GM18526 (cell line): ENCODE results near the gene SMAD3.

Source experiments
- POLR2A ChIP-seq: IDR thresholded peaks from 3 replicates; pipeline ENCODE4 v1.6.1; 2011; ENCODE audit not compliant: insufficient read length; ENCODE audit errors: extremely low read depth

Gene SMAD3

DNA sequence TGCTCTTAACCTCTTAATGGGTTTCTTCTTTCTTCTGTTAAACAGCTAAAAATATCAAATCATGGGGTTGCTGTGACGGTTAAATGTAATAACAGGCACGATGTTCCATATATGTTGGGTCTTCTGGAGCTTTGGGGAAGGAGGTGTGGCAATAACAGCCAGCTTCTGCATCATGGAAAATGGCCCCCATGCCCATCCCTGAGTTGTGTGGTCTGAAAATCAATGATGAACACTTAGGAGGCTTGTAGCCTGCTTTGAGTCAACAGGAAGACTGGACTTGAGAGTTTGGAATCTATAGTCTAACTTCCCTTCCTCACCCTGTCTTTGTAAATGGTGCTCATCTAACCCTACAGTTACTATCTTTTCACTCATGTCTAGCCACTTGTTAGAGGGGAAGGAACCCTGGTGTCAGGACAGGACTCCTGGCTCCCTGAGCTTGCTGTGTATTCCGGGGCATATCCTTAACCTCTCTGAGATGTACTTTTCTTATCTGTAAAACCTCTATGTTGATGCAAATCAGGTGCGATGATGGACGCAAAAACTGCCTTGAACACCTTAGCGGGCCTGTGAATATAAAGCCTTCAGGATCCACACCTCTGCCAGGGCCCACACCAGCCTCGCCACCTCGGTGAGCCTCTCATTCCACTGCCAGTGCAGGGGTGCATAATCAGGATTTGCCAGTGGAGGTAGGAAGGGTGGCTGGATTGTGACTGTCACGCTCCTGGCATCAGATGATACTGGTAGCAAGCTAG is 27.5 kb downstream of the SMAD3 start:
- TF ChIP-seq POLR2A = no peak

DNA sequence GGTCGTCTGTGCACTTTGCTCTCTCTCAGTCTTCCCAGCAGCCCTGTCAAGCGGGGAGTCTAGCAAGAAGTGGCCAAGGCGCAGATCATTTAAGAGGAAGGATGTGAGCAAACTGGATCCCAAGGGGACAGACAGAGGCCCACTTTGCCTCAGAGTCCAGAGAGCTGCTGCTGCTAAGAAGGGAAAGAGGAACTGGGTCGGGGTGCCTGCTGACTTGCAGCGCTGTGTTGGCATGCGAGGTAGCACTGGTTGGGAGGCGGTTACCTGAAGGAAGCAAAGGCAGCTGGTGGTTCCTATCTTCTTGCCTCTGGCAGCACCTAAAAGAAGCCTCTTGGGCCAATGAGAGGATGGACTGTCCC is 28.1 kb downstream of the SMAD3 start:
- no peak for TF ChIP-seq POLR2A

DNA sequence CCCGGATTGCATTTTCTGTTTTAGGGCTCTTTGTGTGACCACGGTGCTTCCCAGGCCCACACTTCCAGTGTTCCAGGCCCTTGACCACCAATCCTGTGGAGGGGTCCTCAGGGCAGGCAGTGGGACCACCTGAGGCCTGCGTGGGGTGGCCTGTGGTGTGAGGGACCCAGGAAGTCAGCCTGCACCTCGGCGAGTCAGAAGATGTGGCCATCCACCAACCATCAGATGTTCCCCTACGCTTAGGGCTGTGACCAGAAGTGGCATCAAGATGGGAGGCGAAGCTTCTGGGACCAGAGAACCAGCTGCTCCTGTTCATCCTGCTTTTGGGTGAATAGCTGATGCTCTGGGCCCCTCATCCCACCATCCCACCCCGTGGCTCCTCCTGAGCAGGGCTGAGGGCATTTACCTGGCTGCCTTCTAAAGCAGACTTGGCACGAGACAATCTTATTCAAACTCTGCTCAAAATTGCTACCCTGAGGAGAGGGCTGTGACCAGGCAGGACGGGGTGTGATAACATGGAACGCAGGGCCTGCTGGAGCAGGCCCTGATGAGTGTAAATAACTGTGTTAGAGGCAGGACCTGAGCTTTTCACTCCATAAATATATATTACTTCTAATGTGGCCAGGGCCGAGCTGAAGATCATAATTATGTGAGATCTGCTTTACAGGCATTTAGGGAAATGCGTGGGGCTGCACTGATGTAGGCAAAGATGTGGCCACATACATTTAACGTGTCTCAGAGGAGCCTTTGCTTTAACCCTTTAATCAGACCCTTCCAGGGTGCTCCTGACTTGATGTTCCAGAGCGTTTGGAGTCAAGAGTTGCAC is 28.8 kb downstream of the SMAD3 start:
- no peak for TF ChIP-seq POLR2A

DNA sequence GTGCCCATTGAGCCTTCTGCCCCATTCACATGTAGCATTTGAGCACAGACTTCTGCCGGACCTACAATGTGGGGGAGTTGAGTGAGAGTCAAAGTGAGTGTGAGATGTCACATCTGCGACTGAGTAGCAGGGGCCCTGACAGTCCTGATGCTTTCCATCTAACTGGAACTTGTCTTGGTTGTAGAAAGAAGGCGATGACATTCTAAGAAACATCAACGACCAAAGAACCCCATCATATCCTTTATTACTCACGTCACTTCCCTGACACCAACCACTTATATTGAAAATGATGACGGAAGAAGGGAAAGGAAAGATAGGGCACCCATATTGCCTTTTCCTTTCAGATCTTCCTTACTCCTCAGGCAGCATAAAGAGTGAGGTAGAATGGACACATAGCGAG is 30.5 kb downstream of the SMAD3 start:
- no peak for TF ChIP-seq POLR2A

DNA sequence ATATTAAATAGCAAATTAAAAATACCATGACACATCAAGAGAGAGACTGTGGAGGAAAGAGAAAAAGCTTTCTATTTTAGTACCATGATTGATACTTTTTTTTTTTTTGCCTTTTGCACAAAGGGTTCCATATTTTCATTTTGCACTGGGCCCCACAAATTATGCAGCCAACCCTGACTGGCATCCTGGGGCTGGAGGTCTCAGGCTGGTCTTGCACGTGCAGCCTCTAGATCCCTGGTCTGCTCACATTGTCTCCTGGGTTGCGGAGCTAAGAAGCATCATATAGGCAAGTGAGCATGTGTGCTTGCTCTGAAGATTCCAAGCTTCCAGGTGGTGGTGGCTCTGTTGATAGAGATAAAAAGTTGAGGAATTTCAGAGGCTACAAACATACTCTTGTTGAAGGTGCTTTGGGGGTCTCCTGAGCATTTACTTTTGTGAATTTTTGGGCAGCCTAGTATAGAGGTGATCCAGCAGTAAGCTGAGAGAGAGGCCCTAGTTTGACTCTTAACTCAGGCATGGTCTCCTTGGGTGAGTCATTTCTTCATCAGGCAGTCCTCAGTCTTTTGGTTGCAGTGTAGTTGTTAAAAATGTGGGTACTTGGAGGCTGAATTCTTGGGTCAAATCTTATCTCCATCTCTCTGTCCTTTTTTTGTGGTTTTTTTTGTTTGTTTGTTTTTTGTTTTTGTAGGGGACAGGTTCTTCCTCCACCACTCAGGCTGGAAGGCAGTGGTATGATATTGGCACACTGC is 31.3 kb downstream of the SMAD3 start:
- no peak for TF ChIP-seq POLR2A

DNA sequence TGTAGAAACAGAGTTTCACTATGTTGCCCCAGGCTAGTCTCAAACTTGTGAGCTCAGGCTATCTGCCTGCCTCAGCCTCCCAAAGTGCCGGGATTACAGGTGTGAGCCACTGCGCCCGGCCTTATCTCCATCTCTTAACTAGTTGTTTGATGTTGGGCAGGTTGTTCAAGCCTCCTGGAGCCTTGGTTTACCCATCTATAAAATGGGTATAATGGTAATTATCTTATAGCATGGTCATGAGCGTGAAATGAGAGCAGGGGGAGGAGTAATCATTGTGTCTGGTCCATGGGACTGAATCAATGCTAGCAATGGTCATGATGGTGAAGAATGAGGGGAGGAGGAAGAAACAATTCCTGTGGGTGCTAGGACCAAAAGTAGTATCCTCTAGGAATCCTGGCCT is 32.0 kb downstream of the SMAD3 start:
- TF ChIP-seq POLR2A = no peak

DNA sequence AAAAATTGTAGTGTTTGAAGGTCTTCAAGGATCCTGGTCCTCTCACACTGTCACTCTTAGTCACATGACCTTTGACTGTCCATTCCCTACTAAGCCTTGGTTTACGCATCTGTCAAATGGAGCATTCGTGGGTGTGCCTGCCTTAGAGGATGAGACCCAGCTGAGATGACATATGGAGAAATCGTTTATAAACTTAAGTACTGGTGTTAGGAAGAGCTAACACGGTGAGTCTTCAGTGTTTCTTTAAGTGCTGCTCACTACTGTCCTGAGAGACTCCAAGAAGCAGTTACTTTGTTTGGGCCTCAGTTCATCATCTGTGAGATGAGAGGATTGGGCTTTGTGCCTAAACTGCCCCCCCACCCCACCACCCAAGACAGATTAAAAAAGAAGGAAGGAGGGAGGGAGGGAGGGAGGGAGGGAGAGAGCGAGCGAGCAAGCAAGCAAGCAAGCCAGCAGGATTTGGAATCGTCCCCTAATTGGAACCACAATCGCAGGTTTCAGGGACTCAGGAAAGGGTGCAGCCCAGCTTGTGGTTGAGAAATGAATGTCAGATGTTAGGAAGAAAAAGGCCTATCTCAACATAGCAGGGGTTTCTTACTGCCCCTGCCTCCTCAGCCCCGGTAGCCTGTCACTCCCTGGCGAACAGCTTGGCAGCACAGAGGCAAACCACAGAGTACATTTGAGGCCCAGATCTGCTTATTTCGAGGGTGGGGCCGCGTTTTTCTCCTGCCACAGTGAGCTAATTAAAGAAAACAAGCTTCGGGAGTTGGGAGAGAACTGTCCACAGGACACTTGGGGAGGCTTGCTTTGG is 32.7 kb downstream of the SMAD3 start:
- TF ChIP-seq POLR2A = no peak

DNA sequence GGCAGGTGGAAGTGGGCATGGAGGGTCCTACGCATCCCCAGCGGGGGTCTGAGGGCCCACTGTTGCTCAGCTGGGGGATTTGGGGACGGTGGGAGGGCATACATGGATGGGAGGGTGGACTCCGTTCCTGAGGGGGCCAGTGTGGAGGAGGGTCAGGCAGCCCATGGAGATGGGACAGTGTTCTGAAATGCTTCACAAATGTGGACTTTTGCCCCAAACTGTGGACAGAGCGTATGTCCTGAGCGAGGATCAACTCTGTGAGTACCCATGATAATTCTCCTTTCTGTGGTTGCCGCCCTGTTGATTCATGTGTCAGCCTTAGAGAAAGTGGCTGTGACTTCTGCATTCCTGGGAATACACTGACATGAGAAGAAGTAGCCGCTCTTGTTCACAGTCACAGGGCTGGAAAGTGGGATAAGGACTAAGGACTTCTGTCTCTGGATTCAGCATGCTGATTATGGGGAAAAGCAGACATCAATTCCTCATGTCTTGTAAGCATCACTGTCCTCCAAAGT is 33.4 kb downstream of the SMAD3 start:
- TF ChIP-seq POLR2A = no peak

DNA sequence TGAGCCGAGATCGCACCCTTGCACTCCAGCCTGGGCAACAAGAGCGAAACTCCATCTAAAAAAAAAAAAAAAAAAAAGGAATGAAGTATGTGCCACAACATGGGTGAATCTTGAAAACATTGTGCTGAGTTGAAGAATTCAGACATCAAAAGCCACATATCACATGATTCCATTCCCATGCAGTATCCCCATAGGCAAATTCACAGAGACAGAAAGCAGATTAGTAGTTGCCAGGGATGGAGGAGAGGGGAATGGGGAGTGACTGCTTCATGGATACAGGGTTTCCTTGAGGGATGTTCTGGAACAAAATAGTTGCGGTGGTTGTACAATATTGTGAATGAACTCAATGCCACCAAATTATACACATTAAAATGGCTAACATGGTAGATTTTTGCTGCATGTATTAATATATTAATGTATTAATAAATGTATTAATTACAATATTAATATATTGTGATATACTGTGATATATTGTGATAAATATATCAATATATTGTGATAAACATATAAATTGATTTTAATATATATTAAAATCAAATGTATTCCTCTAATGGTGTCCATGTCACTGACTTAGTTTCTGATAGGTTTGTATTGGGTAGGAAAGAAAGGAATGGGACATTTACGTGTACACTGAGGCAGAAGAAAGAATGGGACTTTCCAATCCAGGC is 34.9 kb downstream of the SMAD3 start:
- TF ChIP-seq POLR2A = no peak

DNA sequence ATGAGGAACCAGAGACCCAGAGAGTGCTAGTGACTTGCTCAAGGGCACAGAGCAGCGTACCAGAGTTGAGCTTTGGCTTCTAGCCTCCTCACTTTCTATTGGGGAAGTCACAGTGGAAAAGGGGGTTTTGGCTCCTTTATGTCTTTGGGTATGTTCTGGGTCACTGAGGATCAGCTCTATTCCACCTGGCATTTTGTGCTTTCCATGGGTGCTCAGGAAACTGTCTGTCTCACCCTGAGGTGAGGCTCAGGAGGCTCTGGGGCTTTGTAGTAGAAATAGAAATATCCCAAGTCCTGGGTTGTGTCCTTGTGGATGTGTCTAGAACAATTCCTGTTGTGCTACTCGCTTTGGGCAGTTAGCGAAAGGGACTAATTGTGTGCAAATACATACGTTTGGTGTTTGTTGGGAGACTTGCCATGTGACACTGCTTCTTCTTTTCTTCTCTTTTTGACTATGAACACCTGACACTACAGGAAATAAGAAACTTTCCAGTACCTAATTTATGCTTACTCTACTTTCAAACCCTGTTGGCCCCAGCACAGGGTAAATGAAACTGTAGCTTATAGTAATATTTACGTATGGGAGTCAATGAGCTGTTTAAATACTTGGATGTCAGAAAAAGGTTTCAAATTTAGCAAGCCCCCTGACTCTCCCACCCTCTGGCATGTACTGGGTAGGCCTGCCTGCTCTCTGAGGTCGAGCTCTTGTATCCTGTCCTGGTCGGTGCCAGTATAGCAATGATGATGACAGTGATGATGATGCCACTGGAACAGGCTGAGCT is 35.6 kb downstream of the SMAD3 start:
- TF ChIP-seq POLR2A = no peak

DNA sequence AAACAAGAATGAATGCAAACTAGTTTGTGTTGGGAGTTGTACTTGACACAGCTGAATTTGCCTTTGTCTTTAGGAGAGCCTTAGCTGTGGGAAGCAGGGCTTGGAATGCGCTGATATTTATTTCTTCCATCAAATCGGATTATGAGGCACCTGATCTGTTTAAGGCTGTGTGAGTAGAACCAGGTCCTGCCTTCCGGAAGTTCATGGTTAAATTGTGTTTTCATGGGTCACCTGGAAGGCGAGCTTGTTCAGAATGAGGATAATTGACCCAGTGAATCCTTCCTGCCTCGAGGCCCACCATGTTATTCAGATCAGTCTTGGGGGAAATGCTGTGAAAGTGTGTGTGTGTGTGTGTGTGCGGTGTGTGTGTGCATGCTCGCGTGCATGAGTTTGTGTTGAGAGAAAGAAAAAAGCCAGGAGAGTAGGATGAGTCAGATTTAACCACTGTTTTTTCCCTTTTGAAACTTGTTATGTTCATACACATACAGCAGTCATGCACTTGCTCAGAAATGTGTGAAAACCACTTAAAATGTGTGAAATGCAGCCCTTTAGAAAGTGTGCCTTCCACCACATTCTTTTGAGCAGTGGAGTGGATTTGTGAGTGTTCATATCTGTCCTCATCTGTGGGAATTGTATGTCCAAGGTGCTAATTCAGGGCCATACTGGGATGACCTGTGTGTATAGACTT is 36.7 kb downstream of the SMAD3 start:
- no peak for TF ChIP-seq POLR2A

DNA sequence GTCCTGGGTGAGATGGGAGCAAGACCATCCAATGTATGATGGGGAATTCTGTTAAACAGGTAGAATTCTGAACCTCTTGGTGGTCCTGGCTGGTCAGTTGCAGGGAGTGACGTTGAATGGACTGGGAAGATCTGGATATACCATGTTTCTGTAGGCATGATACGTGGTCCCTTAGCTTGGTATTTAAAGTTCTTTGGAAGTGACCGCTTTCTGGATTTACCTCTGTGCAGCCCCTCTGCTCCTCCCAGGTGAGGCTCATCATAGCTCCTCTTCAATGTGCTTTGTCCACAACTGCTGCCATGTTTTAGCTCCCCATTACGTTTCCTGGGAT is 37.2 kb downstream of the SMAD3 start:
- no peak for TF ChIP-seq POLR2A

DNA sequence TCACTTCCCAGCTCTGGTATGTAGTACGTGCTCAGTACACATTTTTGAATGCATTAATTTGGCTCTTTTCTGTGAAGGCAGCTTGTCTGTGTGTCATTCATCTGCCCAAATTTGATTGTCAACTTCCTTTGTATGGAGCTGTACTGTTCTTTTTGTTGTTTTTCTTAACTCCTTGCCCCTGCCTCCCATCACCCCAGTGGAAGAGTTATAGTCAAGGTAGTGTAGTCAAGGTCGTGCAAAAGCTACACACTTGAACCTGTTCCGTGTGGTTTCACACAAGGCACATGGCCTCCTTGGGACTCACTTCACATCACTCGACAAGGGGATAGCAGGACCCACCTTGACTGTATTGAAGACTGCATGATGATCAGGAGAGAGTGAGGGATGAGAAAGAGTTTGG is 37.6 kb downstream of the SMAD3 start:
- no peak for TF ChIP-seq POLR2A
